ENCODE measurements around the gene HERPUD1.
A peak's percentile ranks its signal among the peaks of the same experiment; 100 is the strongest.
"Not testable (repeated sequence)": the region's sequence is repeated elsewhere in the genome, so short reads cannot be mapped to it uniquely, and the experiment has no call there.

Gene HERPUD1

DNA sequence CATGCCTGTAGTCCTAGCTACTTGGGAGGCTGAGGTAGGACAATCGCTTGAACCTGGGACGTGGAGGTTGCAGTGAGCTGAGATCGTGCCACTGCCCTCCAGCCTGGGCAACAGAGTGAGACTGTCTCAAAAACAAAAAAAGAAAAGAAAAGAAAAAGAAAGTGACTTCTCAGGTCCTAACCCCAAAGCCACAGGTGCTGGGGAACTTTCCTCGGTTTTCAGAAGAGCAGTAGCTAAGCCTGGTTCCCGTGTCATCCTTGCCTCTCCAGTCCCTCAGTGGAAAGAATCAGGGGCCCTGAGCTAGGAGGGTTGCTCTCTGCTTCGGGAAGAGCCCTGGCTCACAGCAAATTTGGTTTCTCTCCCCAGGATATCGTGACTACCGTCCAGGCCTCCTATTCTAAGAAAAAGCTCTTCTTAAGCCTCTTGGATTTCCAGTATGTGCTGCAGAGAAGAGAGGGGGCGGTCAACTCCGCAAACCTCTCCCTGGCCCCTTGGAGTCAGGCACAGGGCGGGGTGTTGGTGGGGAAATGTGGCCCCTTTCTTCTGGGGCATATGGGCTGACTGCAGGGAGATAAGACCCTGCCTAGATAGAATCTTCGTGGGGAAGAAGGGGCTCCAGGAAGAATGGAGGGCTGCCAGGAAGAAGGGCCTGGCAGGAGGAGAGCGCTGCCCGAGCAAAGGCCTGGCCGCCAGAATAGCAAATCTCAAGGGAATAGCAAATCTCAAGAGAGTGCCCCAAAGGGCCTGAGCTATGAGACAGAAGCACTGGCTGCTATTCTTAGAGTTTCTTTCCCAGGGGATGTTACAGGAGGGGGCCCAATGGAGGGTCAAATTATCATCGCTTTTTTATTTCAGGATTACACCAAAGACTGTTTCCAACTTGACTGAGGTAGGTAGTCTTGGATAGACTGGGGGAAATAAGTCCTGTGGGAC lies 49.1 kb downstream of the HERPUD1 start:
- no peak for DNase-seq (ENCODE audit: low read depth in 2 of 2)

DNA sequence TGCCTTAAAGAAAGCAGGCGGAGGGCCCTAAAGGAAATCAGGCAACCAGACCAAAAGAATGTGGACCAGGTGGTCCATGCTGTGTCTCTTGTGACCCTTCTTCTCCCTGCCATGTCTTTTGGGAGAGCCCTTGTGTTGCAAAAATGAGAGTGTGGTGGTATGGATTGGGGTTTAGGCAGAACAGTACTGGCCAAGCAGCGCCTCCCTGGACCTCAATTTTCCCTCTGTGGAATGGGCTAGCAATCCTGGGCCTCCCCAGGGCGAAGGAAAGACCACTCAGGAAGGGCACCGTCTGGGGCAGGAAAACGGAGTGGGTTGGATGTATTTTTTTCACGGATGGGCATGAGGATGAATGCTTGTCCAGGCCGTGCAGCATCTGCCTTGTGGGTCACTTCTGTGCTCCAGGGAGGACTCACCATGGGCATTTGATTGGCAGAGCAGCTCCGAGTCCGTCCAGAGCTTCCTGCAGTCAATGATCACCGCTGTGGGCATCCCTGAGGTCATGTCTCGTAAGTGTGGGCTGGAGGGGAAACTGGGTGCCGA lies 49.9 kb downstream of the HERPUD1 start:
- DNase-seq (ENCODE audit: low read depth in 2 of 2): no peak

DNA sequence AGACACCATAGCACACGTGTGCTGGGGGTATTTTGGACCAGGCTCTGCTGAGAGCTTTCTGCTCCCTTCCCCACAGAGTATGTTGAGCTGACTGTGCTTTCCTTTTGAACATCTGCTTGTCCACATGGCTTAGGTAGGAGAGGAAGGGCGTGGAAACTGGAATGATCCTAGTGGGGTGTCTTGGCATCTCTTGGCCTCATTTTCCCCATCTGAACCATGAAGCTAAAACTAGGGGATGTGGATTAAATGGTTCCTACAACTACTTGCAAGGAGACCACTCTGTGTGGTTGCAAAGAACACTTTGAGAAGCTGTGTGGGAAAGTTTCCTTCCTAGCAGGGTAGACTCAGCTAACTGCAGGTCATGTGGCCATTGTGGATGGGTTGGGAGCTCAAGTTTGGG lies 50.8 kb downstream of the HERPUD1 start:
- no peak for DNase-seq (ENCODE audit: low read depth in 2 of 2)

DNA sequence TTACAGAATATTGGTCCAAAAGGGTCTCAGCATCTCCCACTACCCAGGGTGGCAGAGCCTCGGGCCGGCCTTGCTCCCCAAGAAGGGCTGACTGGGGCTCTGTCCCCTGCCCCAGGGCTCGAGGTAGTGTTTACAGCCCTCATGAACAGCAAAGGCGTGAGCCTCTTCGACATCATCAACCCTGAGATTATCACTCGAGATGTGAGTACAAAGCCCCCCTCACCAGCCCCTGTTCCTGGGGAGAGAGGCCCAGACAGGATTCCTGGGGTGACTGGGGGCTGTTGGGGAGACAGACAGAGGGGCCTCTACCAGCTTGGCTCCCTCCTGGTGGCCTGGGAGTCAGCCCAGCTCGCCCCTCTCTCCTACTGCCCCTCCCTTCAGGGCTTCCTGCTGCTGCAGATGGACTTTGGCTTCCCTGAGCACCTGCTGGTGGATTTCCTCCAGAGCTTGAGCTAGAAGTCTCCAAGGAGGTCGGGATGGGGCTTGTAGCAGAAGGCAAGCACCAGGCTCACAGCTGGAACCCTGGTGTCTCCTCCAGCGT lies 51.3 kb downstream of the HERPUD1 start:
- DNase-seq (ENCODE audit: low read depth in 2 of 2): no peak

DNA sequence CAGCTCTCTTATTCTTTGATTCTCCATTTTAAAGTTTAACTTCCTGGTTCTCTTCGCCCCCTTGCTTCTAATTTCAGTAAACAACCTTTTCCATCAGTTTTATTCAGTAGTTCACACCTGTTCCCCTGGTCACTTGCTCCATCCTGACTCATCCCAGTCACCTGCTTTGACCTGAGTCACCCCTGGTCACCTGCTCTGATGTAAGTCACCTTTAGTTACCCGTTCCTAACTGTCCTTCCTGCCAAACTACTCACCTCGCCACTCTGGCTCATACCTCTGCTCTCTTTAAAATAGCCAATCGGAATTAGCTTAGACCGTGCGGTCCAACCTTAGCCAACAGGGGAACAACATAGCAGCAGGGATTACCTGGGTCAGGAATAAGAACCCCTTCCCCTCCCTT lies 52.7 kb downstream of the HERPUD1 start:
- no peak for DNase-seq (ENCODE audit: low read depth in 2 of 2)

DNA sequence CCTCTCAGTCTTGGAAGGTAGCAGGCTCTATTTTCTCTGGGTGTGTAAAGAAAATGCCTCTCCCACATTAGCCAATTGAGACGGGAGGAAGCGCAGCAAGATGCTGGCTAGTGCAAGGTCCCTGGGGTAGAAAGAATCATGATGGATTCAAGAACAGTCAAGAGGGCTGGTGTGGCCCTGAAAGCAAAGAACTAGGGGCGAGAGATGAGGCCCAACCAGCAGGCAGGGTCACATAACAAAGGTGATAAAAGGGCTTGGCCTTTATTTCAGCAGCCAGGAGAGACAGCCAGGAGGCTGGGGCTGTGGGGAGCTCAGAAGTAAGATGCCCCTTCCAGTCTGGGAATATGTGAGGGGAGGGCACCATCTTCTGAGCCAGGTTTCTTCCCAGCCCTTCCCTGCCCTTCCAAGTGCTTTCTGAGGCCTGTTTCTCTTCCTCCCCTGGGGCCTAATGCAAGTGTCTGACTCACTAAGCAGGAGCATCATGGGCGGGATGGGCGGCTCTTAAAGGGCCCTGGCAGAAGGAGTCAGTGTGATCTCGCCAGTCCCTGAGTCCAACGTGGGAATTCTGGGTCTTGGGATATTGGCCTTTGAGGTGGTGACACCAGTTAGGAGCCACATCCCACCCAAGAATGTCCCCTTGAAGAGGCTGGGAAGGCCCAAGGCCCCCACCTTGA lies 53.5 kb downstream of the HERPUD1 start:
- DNase-seq (ENCODE audit: low read depth in 2 of 2): no peak

DNA sequence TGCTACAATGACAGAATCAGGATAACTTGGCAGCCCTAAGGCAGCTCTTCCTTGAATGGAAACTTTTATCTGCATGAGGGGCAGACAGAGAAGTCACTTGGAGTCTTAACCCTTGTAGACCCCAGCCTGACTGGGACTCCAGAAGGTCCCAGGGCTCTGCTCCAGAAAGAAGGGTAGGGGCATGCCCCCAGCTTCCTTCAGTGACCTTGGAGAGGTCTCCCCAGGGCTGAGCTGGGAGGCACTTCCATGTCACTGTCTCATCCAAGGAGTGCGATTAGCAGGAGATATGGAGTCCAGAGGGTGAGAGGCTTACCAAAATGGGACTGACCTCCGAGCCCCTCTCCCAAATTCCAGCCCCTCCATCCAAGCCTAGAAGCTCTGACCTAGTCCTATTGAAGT lies 54.0 kb downstream of the HERPUD1 start:
- no peak for DNase-seq (ENCODE audit: low read depth in 2 of 2)

DNA sequence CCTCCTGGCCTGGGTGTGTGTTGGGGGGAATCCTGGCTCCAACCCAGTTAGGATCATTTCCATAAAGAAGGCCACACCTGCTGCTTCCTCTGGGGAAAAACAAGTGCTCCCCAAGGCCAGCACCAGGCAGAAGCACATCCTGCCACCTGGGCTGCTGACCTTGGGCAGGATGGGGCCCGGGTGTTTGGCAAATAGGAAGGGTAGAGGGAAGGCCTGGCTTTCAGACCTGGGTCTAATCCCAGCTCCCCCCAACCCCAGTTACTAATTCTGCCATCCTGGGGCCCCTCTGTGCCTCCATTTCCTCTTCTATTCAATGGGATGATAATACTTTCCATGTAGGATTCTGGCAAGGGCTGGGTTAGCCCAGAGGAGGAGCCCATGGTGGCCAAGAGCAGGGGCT lies 54.4 kb downstream of the HERPUD1 start:
- no peak for DNase-seq (ENCODE audit: low read depth in 2 of 2)

DNA sequence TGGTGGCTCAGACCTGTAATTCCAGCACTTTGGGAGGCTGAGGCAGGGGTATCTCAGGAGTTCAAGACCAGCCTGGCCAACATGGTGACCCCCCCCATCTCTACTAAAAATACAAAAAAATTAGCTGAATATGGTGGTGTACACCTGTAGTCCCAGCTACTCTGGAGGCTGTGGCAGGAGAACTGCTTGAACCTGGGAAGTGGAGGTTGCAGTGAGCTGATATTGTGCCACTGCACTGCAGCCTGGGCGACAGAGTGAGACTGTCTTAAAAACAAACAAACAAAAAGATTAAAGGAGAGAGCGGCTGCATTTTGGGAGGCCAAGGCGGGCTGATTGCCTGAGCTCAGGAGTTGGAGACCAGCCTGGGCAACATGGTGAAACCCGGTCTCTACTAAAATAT lies 55.0 kb downstream of the HERPUD1 start:
- not testable (repeated sequence) for DNase-seq (ENCODE audit: low read depth in 2 of 2)

DNA sequence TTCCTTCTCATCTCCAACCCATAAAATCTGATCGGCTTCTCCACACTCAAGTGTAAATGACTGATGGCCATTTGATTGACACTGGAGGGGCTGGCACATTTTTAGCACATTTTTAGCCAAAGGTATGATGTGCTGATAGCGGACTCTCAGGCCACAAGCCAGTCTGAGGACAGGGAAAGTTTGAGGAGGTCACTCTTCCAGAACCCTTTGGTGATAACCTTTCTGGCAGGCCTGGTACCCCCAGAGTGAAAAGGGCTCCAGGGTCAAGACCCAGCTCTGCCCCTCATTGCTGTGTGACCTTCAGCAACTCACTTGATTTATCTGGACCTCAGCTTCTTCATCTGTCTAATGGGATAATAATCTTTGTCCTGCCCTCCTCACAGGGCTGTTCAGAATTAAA lies 55.8 kb downstream of the HERPUD1 start:
- DNase-seq (ENCODE audit: low read depth in 2 of 2): no peak

DNA sequence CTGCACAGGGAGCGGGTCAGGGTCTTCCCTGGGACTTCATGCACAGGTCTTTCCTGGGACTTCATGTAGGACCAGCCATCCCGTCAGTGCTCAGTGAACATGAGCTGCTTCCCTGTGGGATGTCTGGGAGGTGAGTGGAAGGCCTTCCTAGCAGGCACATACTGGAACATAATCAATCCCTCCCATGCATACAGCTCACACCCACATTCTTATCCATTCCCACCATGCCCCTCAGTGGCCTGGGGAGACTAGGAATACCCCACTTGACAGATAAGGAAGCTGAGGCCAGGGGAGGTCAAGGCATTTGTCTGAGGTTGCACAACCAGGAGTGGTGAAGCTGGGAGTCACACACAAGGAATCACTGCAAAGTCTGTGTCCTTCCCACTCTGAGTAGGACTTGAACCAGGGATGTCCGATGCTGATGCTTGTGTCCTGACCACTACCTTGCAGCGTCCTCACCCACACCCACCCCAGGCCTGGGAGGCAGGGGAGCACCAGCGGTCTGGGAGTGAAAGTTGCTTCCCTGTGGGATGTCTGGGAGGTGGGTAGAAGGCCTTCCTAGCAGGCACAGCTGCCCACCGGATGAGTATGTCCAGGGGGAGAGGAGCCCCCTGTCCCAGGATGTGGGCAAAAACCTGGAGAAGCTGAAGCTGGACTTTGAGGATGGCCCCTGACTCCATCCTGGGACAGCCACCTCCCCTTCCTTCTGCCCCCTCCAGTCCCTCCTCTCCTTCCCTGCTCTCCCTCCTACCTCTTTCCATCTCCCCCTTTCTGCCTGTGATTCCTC lies 56.4 kb downstream of the HERPUD1 start:
- DNase-seq (ENCODE audit: low read depth in 2 of 2): no peak

DNA sequence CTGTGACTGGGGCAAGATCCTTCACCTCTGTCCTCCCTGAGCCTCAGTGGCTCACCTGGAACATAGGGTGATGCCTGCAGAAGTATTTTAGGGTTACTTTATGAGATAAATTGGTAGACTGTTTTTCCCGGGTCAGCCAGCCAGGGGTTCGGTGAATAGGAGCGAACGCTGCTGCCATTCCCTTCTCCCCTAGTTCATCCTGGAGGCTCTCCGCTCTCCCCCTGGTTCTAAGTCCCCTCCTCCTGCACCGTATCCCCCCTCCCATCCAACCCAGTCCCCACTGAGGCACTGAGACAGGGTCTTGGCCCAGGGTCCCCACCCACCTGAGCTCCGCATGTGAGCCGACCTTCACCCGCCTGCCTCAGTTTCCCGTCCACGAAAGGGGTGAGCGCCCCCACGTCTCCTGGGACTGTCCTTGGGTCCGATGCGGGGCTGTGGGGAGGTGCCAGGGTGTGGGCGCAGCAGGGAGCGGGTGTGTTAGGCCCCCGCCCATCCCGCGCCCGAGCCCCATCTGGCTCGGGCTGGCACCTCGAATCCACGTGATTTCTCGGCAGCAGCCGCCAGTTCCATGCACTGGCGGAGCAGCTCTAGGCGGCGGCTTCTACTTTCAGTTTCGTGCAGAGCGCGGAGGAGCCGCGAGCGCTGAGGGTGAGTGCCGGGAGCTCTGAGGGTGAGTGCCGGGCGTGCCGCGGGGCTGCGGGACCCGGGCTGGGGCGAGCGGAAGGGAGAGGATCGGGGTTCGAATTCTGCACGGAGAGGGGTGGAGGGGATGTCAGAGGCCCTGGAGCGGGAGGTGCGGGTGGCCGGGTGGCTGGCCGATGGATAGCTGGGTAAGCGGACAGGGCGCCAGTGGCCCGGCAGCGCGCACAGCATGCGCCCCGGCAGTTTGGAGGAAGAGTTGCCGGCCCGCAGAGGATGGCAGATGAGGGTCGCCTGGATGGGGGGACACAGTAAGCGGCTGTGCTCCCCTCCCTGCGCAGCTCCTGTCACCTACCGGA lies 57.3 kb downstream of the HERPUD1 start, which contains the start of gene NLRC5:
Gene NLRC5 (plus strand): TSS at position 610 of the 998 bp plus-strand sequence. CDS start 31,156 bp downstream, outside the sequence.
- peak; percentile 89 to 92 for DNase-seq (ENCODE audit: low read depth in 2 of 2)

DNA sequence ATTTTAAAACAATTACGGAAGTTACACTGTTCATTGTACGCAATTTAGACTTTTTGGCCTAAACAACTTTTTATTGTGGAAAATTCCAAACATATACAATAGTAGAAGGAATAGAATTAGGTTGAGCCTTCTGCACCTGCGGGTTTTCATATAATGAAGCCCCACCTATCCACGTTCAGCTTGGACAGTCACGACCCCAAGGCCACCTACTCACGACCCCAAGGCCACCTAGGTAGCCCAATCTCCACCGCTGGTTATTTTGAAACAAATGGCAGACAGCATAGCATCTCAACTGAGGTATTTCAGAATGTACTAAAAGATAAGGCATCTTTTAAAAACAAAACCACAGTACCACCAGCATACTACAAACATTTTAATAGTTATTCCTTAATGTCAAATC lies 58.0 kb downstream of the HERPUD1 start:
- DNase-seq (ENCODE audit: low read depth in 2 of 2): no peak

DNA sequence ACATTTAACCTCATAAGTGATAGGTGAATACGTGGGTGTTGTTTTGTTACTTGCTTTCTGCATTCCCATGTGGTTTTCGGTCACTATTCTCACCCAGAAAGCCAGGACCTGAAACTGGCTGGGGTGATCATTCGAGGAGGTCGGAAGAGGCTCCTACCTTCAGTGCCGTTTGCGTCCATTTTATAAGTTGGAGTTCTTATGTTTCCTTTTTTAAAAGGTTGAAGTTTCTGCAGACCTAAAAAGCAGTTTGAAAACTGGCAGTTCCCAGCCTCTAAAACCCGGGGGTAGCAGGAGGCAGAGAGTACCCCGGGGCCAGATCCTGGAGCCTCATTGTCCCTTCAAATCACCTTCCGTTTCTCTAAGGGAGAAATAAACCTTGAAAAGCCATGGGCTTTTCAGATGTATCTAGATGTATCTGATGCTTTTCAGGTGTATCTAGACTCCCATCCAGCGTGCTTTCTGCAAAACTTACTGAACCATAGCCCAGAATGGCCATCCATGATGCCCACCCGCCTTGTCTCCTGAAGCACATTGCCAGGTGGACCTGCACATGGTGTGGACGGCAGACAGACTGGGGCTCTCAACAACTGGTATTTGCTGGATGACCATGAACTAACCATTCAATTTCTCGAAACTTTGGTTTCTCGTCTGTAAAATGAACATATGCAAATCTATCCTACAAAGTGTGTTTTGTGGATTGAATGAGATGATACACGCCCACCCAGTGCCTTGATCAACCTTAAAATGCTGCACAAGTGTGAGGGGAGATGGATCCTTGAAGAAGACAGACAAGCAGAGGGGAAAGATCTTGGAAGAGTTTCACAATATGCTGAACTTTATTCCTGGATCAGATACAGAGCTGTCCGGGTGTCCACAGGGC lies 58.7 kb downstream of the HERPUD1 start:
- no peak for DNase-seq (ENCODE audit: low read depth in 2 of 2)

DNA sequence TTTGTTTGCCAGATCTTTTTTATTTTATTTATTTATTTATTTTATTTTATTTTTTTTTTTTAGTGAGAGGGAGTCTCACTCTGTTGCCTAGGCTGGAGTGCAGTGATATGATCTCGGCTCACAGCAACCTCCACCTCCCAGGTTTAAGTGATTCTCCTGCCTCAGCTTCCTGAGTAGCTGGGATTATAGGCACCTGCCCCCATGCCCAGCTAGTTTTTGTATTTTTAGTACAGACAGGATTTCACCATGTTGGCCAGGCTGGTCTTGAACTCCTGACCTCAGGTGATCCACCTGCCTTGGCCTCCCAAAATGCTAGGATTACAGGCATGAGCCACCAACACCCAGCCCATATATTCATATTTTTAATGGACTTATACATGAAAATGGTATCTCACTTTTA lies 60.5 kb downstream of the HERPUD1 start:
- DNase-seq (ENCODE audit: low read depth in 2 of 2): not testable (repeated sequence)

DNA sequence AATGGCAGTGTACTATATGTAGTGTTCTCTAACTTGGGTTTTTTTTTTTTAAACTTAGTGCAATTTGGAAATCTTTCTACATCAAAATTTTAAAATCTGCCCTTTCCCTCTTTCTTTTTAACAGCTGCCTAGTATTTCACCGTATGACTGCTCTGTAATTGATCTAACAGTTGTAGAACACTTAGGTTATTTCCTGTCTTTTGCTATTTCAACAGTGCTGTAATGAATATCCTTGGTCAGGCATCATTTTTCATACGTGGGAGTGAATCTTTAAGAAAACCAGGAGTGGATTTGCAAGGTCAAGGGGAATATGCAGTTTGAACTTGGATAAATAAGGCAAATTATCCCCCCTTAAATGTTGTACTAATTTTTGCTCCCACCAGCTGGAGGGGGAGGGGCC lies 61.3 kb downstream of the HERPUD1 start:
- DNase-seq (ENCODE audit: low read depth in 2 of 2): no peak

DNA sequence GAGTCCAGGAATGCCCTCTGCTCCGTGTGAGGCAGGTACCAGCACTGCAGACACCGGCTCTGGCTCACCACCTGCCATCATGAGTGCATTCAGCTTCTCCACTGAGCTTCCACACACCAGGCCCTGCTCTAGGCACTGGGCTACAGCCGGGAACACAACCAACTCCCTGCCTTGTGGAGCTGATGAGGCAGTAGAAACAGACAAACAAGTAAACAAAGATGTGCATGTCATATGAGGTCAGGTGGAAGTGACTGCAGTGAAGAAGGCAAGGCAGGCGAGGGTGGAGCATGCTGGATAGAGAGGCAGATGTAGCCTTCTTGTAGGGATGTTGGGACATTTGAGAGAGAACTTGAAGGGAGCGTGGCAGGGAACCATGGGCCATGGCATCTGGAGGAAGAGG lies 62.4 kb downstream of the HERPUD1 start:
- DNase-seq (ENCODE audit: low read depth in 2 of 2): no peak
